LNCAP (cell line): ENCODE measurements around the gene SLC1A1.

Source experiments
- CTCF ChIP-seq: fragments of 450-650 bp; IDR thresholded peaks from 2 replicates; pipeline ENCODE4 v1.5.1; 2017; ENCODE audit warnings: mild to moderate bottlenecking

The SLC1A1 gene

GRCh38 chr9:4489919-4490704, at the start of gene SLC1A1:
Gene SLC1A1, plus strand, starts transcription at chr9:4490468. Its CDS starts 212 bp downstream, at chr9:4490680.
- no peak for TF ChIP-seq CTCF

DNA sequence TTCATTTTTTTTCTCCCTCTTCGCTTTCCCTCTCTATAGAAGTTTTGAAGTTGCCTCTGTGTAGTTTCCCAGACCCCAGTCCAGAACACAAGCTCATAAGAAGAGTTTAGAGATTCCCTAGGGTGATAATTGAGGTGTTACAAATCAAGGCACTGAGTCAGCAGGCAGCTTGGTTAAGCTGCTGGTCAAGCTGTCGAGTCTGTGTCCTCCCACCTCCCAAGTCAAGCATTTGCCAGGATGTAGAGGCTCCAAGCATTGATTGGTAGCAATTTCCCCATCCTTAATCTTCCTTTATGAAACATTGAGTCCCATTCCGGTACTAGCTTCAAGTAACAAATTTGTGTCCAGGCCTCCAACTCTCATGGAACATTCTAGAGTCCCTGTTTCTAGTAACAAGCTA, 47.5 kb upstream of the SLC1A1 start:
- no peak for TF ChIP-seq CTCF

DNA sequence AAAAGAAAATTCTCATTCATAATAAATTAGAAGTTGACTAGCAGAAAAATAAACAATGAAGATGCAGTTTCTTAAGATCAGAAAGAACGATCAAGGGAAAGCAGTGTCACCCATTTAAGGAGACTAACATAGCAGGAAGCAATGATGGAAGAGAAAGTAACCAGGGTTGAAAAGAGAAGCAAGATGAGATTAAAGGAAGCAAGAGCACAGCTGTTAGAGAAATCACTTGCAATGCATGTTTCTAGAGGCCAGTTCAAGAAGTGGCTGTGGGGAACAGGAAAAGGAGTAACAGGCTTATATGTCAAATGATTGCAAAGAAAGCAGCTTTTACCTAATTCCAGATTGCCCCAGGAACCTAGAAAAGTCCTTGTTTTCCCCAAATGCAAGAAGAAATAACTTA, 46.8 kb upstream of the SLC1A1 start:
- TF ChIP-seq CTCF, result no peak

DNA sequence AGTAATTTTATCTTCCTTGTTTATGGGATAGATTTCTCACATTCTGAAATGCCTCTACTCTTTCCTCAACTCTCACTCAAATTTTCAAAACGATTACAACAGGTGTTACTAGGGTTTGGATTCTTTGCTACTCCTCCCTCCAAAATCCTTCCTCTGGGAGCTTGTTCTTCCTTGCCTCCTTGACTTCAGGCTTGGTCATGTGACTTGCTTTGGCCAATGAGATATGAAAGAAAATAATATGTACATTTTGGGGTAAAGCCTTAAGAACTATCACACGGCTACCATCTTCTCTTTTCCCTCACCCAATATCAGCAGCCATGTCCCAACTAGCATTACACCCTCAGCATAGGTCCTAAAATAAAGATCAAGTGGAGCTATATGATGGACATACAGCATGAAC, 28.8 kb upstream of the SLC1A1 start:
- TF ChIP-seq CTCF, result no peak

GRCh38 chr9:4463824-4464223, 26.4 kb upstream of the SLC1A1 start:
- no peak for TF ChIP-seq CTCF

DNA sequence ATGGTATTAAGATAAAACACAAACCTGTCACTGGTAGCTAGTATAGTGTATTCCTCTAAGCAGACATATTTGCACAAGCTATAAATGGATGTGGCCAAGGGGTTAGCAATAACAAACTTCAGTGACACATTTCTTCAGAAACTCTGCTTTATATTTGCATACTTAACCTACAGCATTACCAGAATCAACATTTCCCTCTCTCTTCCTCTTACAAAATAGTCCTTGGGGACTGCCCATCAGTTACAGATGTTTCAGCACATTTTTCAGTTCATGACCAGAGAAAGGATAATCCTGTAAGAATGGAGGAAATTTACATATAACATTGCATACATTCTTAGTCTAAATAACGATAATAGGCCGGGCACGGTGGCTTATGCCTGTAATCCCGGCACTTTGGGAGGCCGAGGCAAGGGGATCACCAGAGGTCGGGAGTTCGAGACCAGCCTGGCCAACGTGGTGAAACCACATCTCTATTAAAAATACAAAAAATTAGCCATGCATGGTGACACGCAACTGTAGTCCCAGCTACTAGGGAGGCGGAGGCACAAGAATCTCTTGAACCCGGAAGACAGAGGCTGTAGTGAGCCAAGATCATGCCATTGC, 25.3 kb upstream of the SLC1A1 start:
- no peak for TF ChIP-seq CTCF

GRCh38 chr9:4465910-4466309, 24.4 kb upstream of the SLC1A1 start:
- TF ChIP-seq CTCF, result no peak
